BJ (cell line): Measurements from ENCODE around the gene OIT3. TPM values are rescaled to one million over a fixed set of nuclear protein-coding genes. Genes with fewer than 3 reads are reported as not detected.

Experiments used
- CTCF ChIA-PET: fragments of 350-600 bp; formaldehyde crosslinking; extraction: SDS; loops from one replicate; lab custom pipeline; 2021; ENCODE audit warnings: antibody characterized with exemption, inconsistent platforms; lab: Yijun Ruan, JAX
- POLR2A ChIA-PET: fragments of 300-600 bp; sonication (Branson Sonifier 250); formaldehyde crosslinking; extraction: SDS; loops from one replicate; lab custom pipeline; 2021; ENCODE audit warnings: antibody characterized with exemption; lab: Charles Lee
- DNase-seq: peaks from one replicate; pipeline ENCODE4 v3.0.0-alpha.2; 2011; ENCODE audit warnings: low read depth
- H3K27me3 ChIP-seq: 2 replicates; pipeline ENCODE4 v1.6.0; 2011; ENCODE audit warnings: low read length; ENCODE audit not compliant: control insufficient read depth, insufficient read depth
- H3K36me3 ChIP-seq: 2 replicates; pipeline ENCODE4 v1.5.1; 2011; ENCODE audit warnings: low read length; ENCODE audit not compliant: control insufficient read depth, insufficient read depth
- H3K4me3 ChIP-seq: 2 replicates; pipeline ENCODE4 v1.5.1; 2011; ENCODE audit warnings: low read depth, mild to moderate bottlenecking, control low read depth, low read length
- CTCF ChIP-seq: IDR thresholded peaks from 2 replicates; pipeline ENCODE4 v1.5.1; 2011; ENCODE audit warnings: low read depth, mild to moderate bottlenecking, control low read depth, inconsistent platforms, low read length, moderate library complexity; ENCODE audit not compliant: insufficient read depth
- polyA plus RNA-seq: library from polyadenylated mRNA; depleted of rRNA; stranded (reverse); fragments of >200 nt; gene quantifications from 2 replicates; pipeline ENCODE4 v1.2.3, GENCODE V29; 2011; rRNA removed

The OIT3 gene
- polyA plus RNA-seq, 1 experiment: not detected

- TF ChIP-seq CTCF: no peak
- Histone ChIP-seq H3K27me3 (no peaks in the 10 kb centered on the region), H3K36me3 (no peaks in the 10 kb centered on the region), H3K4me3 (no peak overlapping the region)
- POLR2A ChIA-PET: no interaction called here
- CTCF ChIA-PET: no interaction called here
- DNase-seq: no peak
These were observed 86.2 kb downstream of the OIT3 start for GRCh38 chr10:72979709-72980108.

GRCh38 chr10:72980348-72980747, 86.8 kb downstream of the OIT3 start:
- H3K27me3 ChIP-seq: no peaks in the 10 kb centered on the region
- POLR2A ChIA-PET: no interaction called here
- CTCF ChIA-PET: no interaction called here
- DNase-seq: no peak
- H3K4me3 ChIP-seq: no peak overlapping the region
- no peaks in the 10 kb centered on the region for H3K36me3 ChIP-seq
- no peak for TF ChIP-seq CTCF

GRCh38 chr10:72981028-72981881, 87.7 kb downstream of the OIT3 start:
- Histone ChIP-seq H3K36me3 (no peaks in the 10 kb centered on the region), H3K4me3 (no peak overlapping the region), H3K27me3 (no peaks in the 10 kb centered on the region)
- DNase-seq: no peak
- CTCF ChIA-PET: no interaction called here
- no peak for TF ChIP-seq CTCF
- POLR2A ChIA-PET: interaction anchor here (0.6 kb wide), 1 partner anchor 971 kb away, joined by 11 read pairs; no protein-coding TSS in a partner anchor

- ChIA-PET CTCF (no interaction called here), POLR2A (interaction anchor here (0.6 kb wide), 1 partner anchor 972 kb away, joined by 11 read pairs; no protein-coding TSS in a partner anchor)
- Histone ChIP-seq H3K27me3 (no peaks in the 10 kb centered on the region), H3K4me3 (no peak overlapping the region), H3K36me3 (no peaks in the 10 kb centered on the region)
- DNase-seq: no peak
- TF ChIP-seq CTCF: no peak
These were observed 88.5 kb downstream of the OIT3 start for GRCh38 chr10:72981882-72982529.

Other genes starting within 250 kb of the OIT3 start
- gene MCU, start 201.6 kb upstream of the OIT3 start, polyA plus RNA-seq: 78.7 and 95.7 TPM in 2 replicates
- gene PLA2G12B, start 61.1 kb downstream of the OIT3 start, polyA plus RNA-seq: not detected in 2 replicates
- 91.7 and 260 TPM in 2 replicates for gene P4HA1, start 203.1 kb downstream of the OIT3 start, polyA plus RNA-seq
- 1.7 and 2.2 TPM in 2 replicates for gene NUDT13, start 216.7 kb downstream of the OIT3 start, polyA plus RNA-seq